Left cardiac atrium (tissue), 4 donors: ENCODE data around the gene SMIM34. TPM values are rescaled to one million over a fixed set of nuclear protein-coding genes. Genes with fewer than 3 reads are reported as not detected.
"Not testable (repeated sequence)": the region's sequence is repeated elsewhere in the genome, so short reads cannot be mapped to it uniquely, and the experiment has no call there.

ENCODE experiments used
- ATAC-seq, 2 donors: fragments of 200-7000 bp; cut with Tn5 transposase; one replicate each; pipeline ENCODE4 v1.9.1; 2020; ENCODE audit warnings: mild to moderate bottlenecking in 2 of 2, moderate library complexity in 2 of 2
- DNase-seq: peaks from one replicate; pipeline ENCODE4 v3.0.0-alpha.2; 2020
- intact Hi-C, 2 donors: fragments of 100-400 bp; cut with DNase I; formaldehyde crosslinking; loops; one replicate each; pipeline versions ENCODE4 v1.14.1 to v1.15.1; 2022 to 2023
- long read RNA-seq: library from polyadenylated mRNA; unstranded; transcript quantifications from one replicate; pipeline ENCODE4 v2.0.0, GENCODE V29; 2021
- total RNA-seq, 2 donors: library from RNA; stranded (reverse); fragmentation: NEBNext Ultra II Directional; extraction: Animal tissue kit (Norgen Biotek cat#: 25700); gene quantifications; one replicate each; pipeline ENCODE4 v1.2.1, GENCODE V29; 2021
- donor health status: DM: no; HTN: yes; CAD: no.
- donor health status: DM: no; HTN: yes; CAD: no; lungs with severe emphysema.
- donor health status: DM: yes; HTN: yes; CAD: no.
- donor health status: Dilated cardiomyopathy.

SMIM34 gene
- not detected for total RNA-seq
- long read RNA-seq, result 0 reads

- intact Hi-C loops, DNase-seq, ATAC-seq: not testable (repeated sequence)
Measured at GRCh38 chr21:34423805-34424204, at the start of gene SMIM34. SMIM34 (minus strand) TSS chr21:34423951; CDS start chr21:34423839, 112 bp downstream.

- ATAC-seq, DNase-seq, intact Hi-C loops: not testable (repeated sequence)
Measured at GRCh38 chr21:34467333-34467732, 43.6 kb upstream of the SMIM34 start.

- intact Hi-C loops, DNase-seq: not testable (repeated sequence)
- peak; percentile 88 to 91 for ATAC-seq
Measured at GRCh38 chr21:34459426-34459825, 35.7 kb upstream of the SMIM34 start.

- DNase-seq, intact Hi-C loops, ATAC-seq: not testable (repeated sequence)
Measured at GRCh38 chr21:34458266-34458665, 34.5 kb upstream of the SMIM34 start.

- DNase-seq, ATAC-seq, intact Hi-C loops: not testable (repeated sequence)
Measured at GRCh38 chr21:34456180-34456579, 32.4 kb upstream of the SMIM34 start.

- peak; percentile 54 to 70 for ATAC-seq
- intact Hi-C loops, DNase-seq: not testable (repeated sequence)
Measured at GRCh38 chr21:34455628-34456027, 31.9 kb upstream of the SMIM34 start.

- intact Hi-C loops, DNase-seq: not testable (repeated sequence)
- ATAC-seq, result peak; percentile 44 to 70
Measured at GRCh38 chr21:34447018-34447417, 23.3 kb upstream of the SMIM34 start.

- DNase-seq, intact Hi-C loops: not testable (repeated sequence)
- peak; percentile 47 to 49 for ATAC-seq
Measured at GRCh38 chr21:34443486-34443885, 19.7 kb upstream of the SMIM34 start.

GRCh38 chr21:34429710-34430109 is 6.0 kb upstream of the SMIM34 start:
- intact Hi-C loops, DNase-seq: not testable (repeated sequence)

GRCh38 chr21:34428441-34428840 is 4.7 kb upstream of the SMIM34 start:
- intact Hi-C loops, DNase-seq, ATAC-seq: not testable (repeated sequence)

More at GRCh38 chr21:34429710-34430109, 6.0 kb upstream of the SMIM34 start:
- not testable (repeated sequence) for ATAC-seq

GRCh38 chr21:34427339-34427738 is 3.6 kb upstream of the SMIM34 start:
- DNase-seq, ATAC-seq, intact Hi-C loops: not testable (repeated sequence)

- DNase-seq, ATAC-seq, intact Hi-C loops: not testable (repeated sequence)
Measured at GRCh38 chr21:34417448-34418077, 6.2 kb downstream of the SMIM34 start.

- ATAC-seq, intact Hi-C loops, DNase-seq: not testable (repeated sequence)
Measured at GRCh38 chr21:34407294-34407693, 16.5 kb downstream of the SMIM34 start.

- DNase-seq, intact Hi-C loops, ATAC-seq: not testable (repeated sequence)
Measured at GRCh38 chr21:34406676-34407075, 17.1 kb downstream of the SMIM34 start.

- ATAC-seq, DNase-seq, intact Hi-C loops: not testable (repeated sequence)
Measured at GRCh38 chr21:34406102-34406501, 17.6 kb downstream of the SMIM34 start.

- DNase-seq, ATAC-seq, intact Hi-C loops: not testable (repeated sequence)
Measured at GRCh38 chr21:34405686-34406085, 18.1 kb downstream of the SMIM34 start.

GRCh38 chr21:34404742-34405141 is 19.0 kb downstream of the SMIM34 start:
- DNase-seq, ATAC-seq, intact Hi-C loops: not testable (repeated sequence)

- ATAC-seq, intact Hi-C loops, DNase-seq: not testable (repeated sequence)
Measured at GRCh38 chr21:34400522-34400921, 23.2 kb downstream of the SMIM34 start.

GRCh38 chr21:34383724-34384415 is 39.9 kb downstream of the SMIM34 start:
- ATAC-seq, DNase-seq, intact Hi-C loops: not testable (repeated sequence)

- not testable (repeated sequence) for ATAC-seq
Measured at GRCh38 chr21:34383138-34383537, 40.6 kb downstream of the SMIM34 start.

More at GRCh38 chr21:34383138-34383537, 40.6 kb downstream of the SMIM34 start:
- intact Hi-C loops, DNase-seq: not testable (repeated sequence)
